ENCODE measurements around the gene FBXL12. TPM values are rescaled to one million over a fixed set of nuclear protein-coding genes. Genes with fewer than 3 reads are reported as not detected.

The FBXL12 gene
- total RNA-seq, 1 experiment from 2014 or later: 21.9 TPM

DNA sequence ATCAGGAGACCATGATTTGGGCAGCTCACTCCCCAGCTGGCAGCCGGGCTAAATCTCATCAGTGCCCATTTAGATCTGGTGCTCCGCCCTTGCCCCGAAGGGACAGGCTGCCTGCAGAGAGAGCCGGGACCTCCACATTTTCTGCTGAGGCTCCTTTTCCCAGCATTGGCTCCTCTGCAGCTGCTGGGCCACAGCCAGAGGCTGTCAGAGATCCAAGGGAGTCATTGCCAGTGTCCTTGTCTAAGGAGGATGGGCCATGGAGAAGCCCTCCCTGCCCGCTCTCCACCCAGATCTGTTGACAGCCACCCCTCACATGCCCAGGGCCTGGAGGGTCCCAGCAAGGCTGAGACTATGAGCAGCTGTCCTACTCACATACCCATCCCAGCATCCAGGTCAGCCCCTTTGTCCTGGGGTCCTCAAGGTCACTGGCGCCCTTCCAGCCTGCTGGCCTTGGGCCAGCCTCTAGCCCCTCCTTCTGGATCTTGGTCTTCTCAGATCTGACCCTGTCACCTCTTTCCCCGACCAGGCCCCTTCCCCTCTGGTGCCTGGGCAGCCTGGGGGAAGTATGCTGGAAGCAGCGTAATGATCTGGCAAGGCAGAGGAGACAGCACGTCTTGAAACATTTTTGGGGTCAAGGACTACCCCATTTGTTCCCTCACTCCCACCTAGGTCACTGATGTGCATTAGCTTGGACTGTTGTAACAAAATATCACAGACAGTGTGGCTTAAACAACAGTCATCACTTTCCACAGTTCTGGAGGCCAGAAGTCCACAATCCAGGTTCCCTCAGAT, 24.2 kb upstream of the FBXL12 start:
- DNase-seq (ENCODE audit: low read depth, low spot score) (no peak), ATAC-seq (no peak)
- Histone ChIP-seq H3K4me1 (ENCODE audit: control insufficient read depth in 1 of 2, insufficient read depth in 2 of 2, low read length in 2 of 2) (peaks cover 0 to 19% of the 10 kb centered on the region in 2 experiments; a peak in 2 of 4 replicates), H3K4me3 (replicated peaks in 1 of 2; ENCODE audit: low read depth in 1 of 2, low read length in 2 of 2) (no peak overlapping the region), H4K20me1 (ENCODE audit: insufficient read depth) (no peaks in the 10 kb centered on the region), H3K27ac (ENCODE audit: low read depth, low read length) (no peak overlapping the region), H3K9ac (ENCODE audit: low read length) (no peak overlapping the region), H3K27me3 (ENCODE audit: insufficient read depth, low read length) (no peaks in the 10 kb centered on the region), H2AFZ (ENCODE audit: low read depth, low read length, poor library complexity, severe bottlenecking) (no peak overlapping the region), H3K36me3 (ENCODE audit: control insufficient read depth in 1 of 2, insufficient read depth in 2 of 2, low read length in 2 of 2) (peaks cover 26 to 27% of the 10 kb centered on the region in 2 experiments; a peak in 3 of 4 replicates), H3K4me2 (ENCODE audit: low read length) (no peak overlapping the region), H3K79me2 (ENCODE audit: insufficient read depth, low read length) (peaks cover 14% of the 10 kb centered on the region; the same call in 1 of the 2 replicates), H3K9me3 (ENCODE audit: control insufficient read depth in 1 of 2, insufficient read depth in 1 of 2, low read depth in 1 of 2, low read length in 2 of 2) (no peaks in the 10 kb centered on the region), H3K9me2 (ENCODE audit: insufficient read depth) (no peaks in the 10 kb centered on the region)
- no TSS peak for BruUV-seq (replicated peaks)
- intact Hi-C loops (cut with micrococcal nuclease): no loop called here
- TF ChIP-seq TCF7L2 (IDR thresholded peaks at IDR 0.05; ENCODE audit: borderline replicate concordance, extremely low read depth, insufficient read depth, insufficient read length): no peak
- no peak for TF ChIP-seq EZH2 (IDR thresholded peaks at IDR 0.05)
- no peak for TF ChIP-seq SIN3A (IDR thresholded peaks at IDR 0.05; ENCODE audit: low read depth)
- TF ChIP-seq, protein P1, sequence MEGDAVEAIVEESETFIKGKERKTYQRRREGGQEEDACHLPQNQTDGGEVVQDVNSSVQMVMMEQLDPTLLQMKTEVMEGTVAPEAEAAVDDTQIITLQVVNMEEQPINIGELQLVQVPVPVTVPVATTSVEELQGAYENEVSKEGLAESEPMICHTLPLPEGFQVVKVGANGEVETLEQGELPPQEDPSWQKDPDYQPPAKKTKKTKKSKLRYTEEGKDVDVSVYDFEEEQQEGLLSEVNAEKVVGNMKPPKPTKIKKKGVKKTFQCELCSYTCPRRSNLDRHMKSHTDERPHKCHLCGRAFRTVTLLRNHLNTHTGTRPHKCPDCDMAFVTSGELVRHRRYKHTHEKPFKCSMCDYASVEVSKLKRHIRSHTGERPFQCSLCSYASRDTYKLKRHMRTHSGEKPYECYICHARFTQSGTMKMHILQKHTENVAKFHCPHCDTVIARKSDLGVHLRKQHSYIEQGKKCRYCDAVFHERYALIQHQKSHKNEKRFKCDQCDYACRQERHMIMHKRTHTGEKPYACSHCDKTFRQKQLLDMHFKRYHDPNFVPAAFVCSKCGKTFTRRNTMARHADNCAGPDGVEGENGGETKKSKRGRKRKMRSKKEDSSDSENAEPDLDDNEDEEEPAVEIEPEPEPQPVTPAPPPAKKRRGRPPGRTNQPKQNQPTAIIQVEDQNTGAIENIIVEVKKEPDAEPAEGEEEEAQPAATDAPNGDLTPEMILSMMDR (IDR thresholded peaks at IDR 0.05 in 2 of 3, conservative IDR thresholded peaks at IDR 0.05 in 1 of 3; ENCODE audit: borderline replicate concordance in 1 of 3, insufficient read depth in 1 of 3, low read depth in 2 of 3, low read length in 2 of 3): no peak
- TF ChIP-seq EZH2phosphoT487 (IDR thresholded peaks at IDR 0.05; ENCODE audit: borderline replicate concordance): no peak
- TF ChIP-seq POLR2AphosphoS5 (IDR thresholded peaks at IDR 0.05; ENCODE audit: low read depth, low read length): no peak
- no peak for TF ChIP-seq ELF1 (IDR thresholded peaks at IDR 0.05; ENCODE audit: borderline replicate concordance, low read depth)
- TF ChIP-seq SP1 (IDR thresholded peaks at IDR 0.05; ENCODE audit: low read depth): no peak
- TF ChIP-seq SRF (IDR thresholded peaks at IDR 0.05; ENCODE audit: low read depth): no peak
- CTCF ChIA-PET: no interaction called here
- RAD21 ChIA-PET (ENCODE audit: low non-redundant PET in 1 of 2, low total read pairs in 2 of 2, uncharacterized antibody in 2 of 2, unreplicated experiment in 2 of 2): no interaction called here
- POLR2A ChIA-PET: no interaction called here

Data from HCT116 (cell line).